Stimulated activated CD4-positive, alpha-beta T cell treated with anti-CD3 and anti-CD28 coated beads, Interleukin-15, amount 100 ng/mL, for 24 hours (primary cell): ENCODE data around the gene SMC6.

Experiments used
- DNase-seq: peaks from one replicate; pipeline ENCODE4 v3.0.0-alpha.2; 2020

The SMC6 gene

GRCh38 chr2:17759805-17760204, 6.2 kb upstream of the SMC6 start:
- DNase-seq = no peak

GRCh38 chr2:17758118-17758517, 4.5 kb upstream of the SMC6 start:
- DNase-seq = no peak

GRCh38 chr2:17757321-17757720, 3.7 kb upstream of the SMC6 start:
- DNase-seq = no peak

- DNase-seq = no peak
Observed at GRCh38 chr2:17756668-17757067, 3.1 kb upstream of the SMC6 start.

- no peak for DNase-seq
Observed at GRCh38 chr2:17754773-17755425, 1.3 kb upstream of the SMC6 start.

- DNase-seq = peak; percentile 56
Observed at GRCh38 chr2:17752892-17753802, 463 bp downstream of the SMC6 start.

- DNase-seq = no peak
Observed at GRCh38 chr2:17752246-17752645, 1.4 kb downstream of the SMC6 start.

- no peak for DNase-seq
Observed at GRCh38 chr2:17749753-17750438, 3.7 kb downstream of the SMC6 start.

GRCh38 chr2:17748745-17749144, 4.9 kb downstream of the SMC6 start:
- DNase-seq = no peak

GRCh38 chr2:17747684-17748452, 5.7 kb downstream of the SMC6 start:
- DNase-seq = no peak

- no peak for DNase-seq
Observed at GRCh38 chr2:17740203-17740602, 13.4 kb downstream of the SMC6 start.

- DNase-seq = no peak
Observed at GRCh38 chr2:17736989-17737388, 16.6 kb downstream of the SMC6 start.

GRCh38 chr2:17735864-17736263, 17.7 kb downstream of the SMC6 start:
- no peak for DNase-seq

- DNase-seq = no peak
Observed at GRCh38 chr2:17733599-17733998, 20.0 kb downstream of the SMC6 start.

- no peak for DNase-seq
Observed at GRCh38 chr2:17729880-17730279, 23.7 kb downstream of the SMC6 start.

GRCh38 chr2:17728210-17728609, 25.4 kb downstream of the SMC6 start:
- DNase-seq = no peak

- no peak for DNase-seq
Observed at GRCh38 chr2:17719562-17720371, 33.8 kb downstream of the SMC6 start.

- DNase-seq = no peak
Observed at GRCh38 chr2:17718689-17719088, 34.9 kb downstream of the SMC6 start.

- no peak for DNase-seq
Observed at GRCh38 chr2:17717666-17718065, 35.9 kb downstream of the SMC6 start.

- no peak for DNase-seq
Observed at GRCh38 chr2:17713291-17713690, 40.3 kb downstream of the SMC6 start.

GRCh38 chr2:17710547-17711248, 42.9 kb downstream of the SMC6 start:
- no peak for DNase-seq
